OCI-LY1 (cell line): ENCODE data around the gene HCRTR1.

Experiments
- EZH2 ChIP-seq: fragments of 200-600 bp; sonication (generic), shearing (Covaris generic); IDR thresholded peaks from 2 replicates; pipeline ENCODE4 v1.8.0; 2017; ENCODE audit warnings: borderline replicate concordance, mixed run types, mild to moderate bottlenecking, antibody characterized with exemption, low read length, moderate library complexity, mixed read lengths
- TF ChIP-seq, protein P1 (sequence below): fragments of 200-600 bp; sonication (generic), shearing (Covaris generic); IDR thresholded peaks from 2 replicates; pipeline ENCODE4 v1.5.1; 2017; ENCODE audit warnings: mild to moderate bottlenecking, antibody characterized with exemption, low read length, moderate library complexity, mixed read lengths

GRCh38 chr1:31591425-31592093 lies 25.9 kb upstream of the HCRTR1 start:
- TF ChIP-seq, protein P1, sequence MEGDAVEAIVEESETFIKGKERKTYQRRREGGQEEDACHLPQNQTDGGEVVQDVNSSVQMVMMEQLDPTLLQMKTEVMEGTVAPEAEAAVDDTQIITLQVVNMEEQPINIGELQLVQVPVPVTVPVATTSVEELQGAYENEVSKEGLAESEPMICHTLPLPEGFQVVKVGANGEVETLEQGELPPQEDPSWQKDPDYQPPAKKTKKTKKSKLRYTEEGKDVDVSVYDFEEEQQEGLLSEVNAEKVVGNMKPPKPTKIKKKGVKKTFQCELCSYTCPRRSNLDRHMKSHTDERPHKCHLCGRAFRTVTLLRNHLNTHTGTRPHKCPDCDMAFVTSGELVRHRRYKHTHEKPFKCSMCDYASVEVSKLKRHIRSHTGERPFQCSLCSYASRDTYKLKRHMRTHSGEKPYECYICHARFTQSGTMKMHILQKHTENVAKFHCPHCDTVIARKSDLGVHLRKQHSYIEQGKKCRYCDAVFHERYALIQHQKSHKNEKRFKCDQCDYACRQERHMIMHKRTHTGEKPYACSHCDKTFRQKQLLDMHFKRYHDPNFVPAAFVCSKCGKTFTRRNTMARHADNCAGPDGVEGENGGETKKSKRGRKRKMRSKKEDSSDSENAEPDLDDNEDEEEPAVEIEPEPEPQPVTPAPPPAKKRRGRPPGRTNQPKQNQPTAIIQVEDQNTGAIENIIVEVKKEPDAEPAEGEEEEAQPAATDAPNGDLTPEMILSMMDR, result no peak
- TF ChIP-seq EZH2, result no peak
